CD14-positive monocyte (primary cell): ENCODE results near the gene SCAP. TPM values are rescaled to one million over a fixed set of nuclear protein-coding genes. Genes with fewer than 3 reads are reported as not detected.

Experiments used
- DNase-seq, 3 donors: peaks; one replicate each; pipeline ENCODE4 v3.0.0-alpha.2; 2011 to 2022
- H2AFZ ChIP-seq: 2 replicates; pipeline ENCODE4 v1.6.0; 2012; ENCODE audit warnings: mild to moderate bottlenecking, low read depth, low read length, inconsistent platforms; ENCODE audit not compliant: insufficient read depth, poor library complexity, severe bottlenecking
- H3K27ac ChIP-seq, 2 donors: 1 replicate in 1 of 2; 2 replicates in 1 of 2; pipeline ENCODE4 v1.5.1; 2012 to 2013; ENCODE audit warnings: low read length in 2 of 2, control low read depth in 1 of 2, inconsistent platforms in 1 of 2, low read depth in 1 of 2, mild to moderate bottlenecking in 1 of 2
- H3K27me3 ChIP-seq, 2 donors: one replicate each; pipeline versions ENCODE4 v1.6.0 to v1.6.1; 2011 to 2013; ENCODE audit warnings: low read length in 2 of 2; ENCODE audit not compliant: control insufficient read depth in 2 of 2, insufficient read depth in 2 of 2
- H3K36me3 ChIP-seq, 2 donors: replicated peaks in 1 of 2; 1 replicate in 1 of 2; 2 replicates in 1 of 2; pipeline versions ENCODE4 v1.5.1 to v1.6.1; 2012 to 2013; ENCODE audit warnings: low read length in 2 of 2, control low read depth in 1 of 2, inconsistent platforms in 1 of 2, mild to moderate bottlenecking in 1 of 2; ENCODE audit not compliant: insufficient read depth in 2 of 2, control insufficient read depth in 1 of 2
- H3K4me1 ChIP-seq, 2 donors: 1 replicate in 1 of 2; 2 replicates in 1 of 2; pipeline versions ENCODE4 v1.5.1 to v1.6.1; 2012 to 2013; ENCODE audit warnings: low read length in 2 of 2, control low read depth in 1 of 2, inconsistent platforms in 1 of 2, mild to moderate bottlenecking in 1 of 2, moderate library complexity in 1 of 2; ENCODE audit not compliant: insufficient read depth in 2 of 2, control insufficient read depth in 1 of 2
- H3K4me2 ChIP-seq: replicated peaks from 2 replicates; pipeline ENCODE3; 2012; ENCODE audit warnings: low read length, moderate library complexity, mild to moderate bottlenecking; ENCODE audit not compliant: poor library complexity, severe bottlenecking; ENCODE audit errors: extremely low read depth
- H3K4me3 ChIP-seq, 3 experiments: fragments of 200-600 bp in 1 of 3; sonication (generic) in 1 of 3; replicated peaks in 1 of 3; 1 replicate in 2 of 3; 2 replicates in 1 of 3; pipeline ENCODE4 v1.5.1; 2011 to 2013; ENCODE audit warnings: low read length in 3 of 3, mild to moderate bottlenecking in 3 of 3, control low read depth in 2 of 3, low read depth in 2 of 3, inconsistent platforms in 1 of 3, moderate library complexity in 1 of 3
- H3K79me2 ChIP-seq: 2 replicates; pipeline ENCODE4 v1.6.0; 2012; ENCODE audit warnings: mild to moderate bottlenecking, control low read depth, inconsistent platforms, low read length, moderate library complexity; ENCODE audit not compliant: insufficient read depth
- H3K9ac ChIP-seq: 2 replicates; pipeline ENCODE4 v1.6.0; 2017; ENCODE audit warnings: low read length, mild to moderate bottlenecking; ENCODE audit not compliant: insufficient read depth, poor library complexity, severe bottlenecking
- H3K9me3 ChIP-seq, 2 donors: replicated peaks in 1 of 2; 1 replicate in 1 of 2; 2 replicates in 1 of 2; pipeline versions ENCODE4 v1.5.1 to v1.6.1; 2012 to 2013; ENCODE audit warnings: low read length in 2 of 2, control low read depth in 1 of 2; ENCODE audit not compliant: control insufficient read depth in 1 of 2, insufficient read depth in 1 of 2
- H4K20me1 ChIP-seq: 2 replicates; pipeline ENCODE4 v1.6.0; 2012; ENCODE audit warnings: mild to moderate bottlenecking, low read length, control low read depth, moderate library complexity; ENCODE audit not compliant: insufficient read depth
- H3K27ac Mint-ChIP-seq, 7 donors: one replicate each; pipeline ENCODE4 v1.8.0; 2020; ENCODE audit warnings: mild to moderate bottlenecking in 7 of 7, mixed read lengths in 7 of 7, moderate library complexity in 6 of 7, inconsistent platforms in 2 of 7
- H3K27me3 Mint-ChIP-seq, 3 donors: one replicate each; pipeline ENCODE4 v1.8.0; 2021 to 2022; ENCODE audit warnings: low read depth in 3 of 3, mild to moderate bottlenecking in 3 of 3, mixed read lengths in 3 of 3, moderate library complexity in 3 of 3, inconsistent platforms in 1 of 3
- H3K36me3 Mint-ChIP-seq, 2 donors: one replicate each; pipeline ENCODE4 v1.8.0; 2020; ENCODE audit warnings: mixed read lengths in 2 of 2, inconsistent platforms in 1 of 2, mild to moderate bottlenecking in 1 of 2
- H3K4me1 Mint-ChIP-seq: one replicate; pipeline ENCODE4 v1.8.0; 2020; ENCODE audit warnings: mild to moderate bottlenecking, mixed read lengths
- H3K4me3 Mint-ChIP-seq, 2 donors: one replicate each; pipeline ENCODE4 v1.8.0; 2020; ENCODE audit warnings: mild to moderate bottlenecking in 2 of 2, mixed read lengths in 2 of 2, moderate library complexity in 1 of 2
- H3K9me3 Mint-ChIP-seq, 7 donors: one replicate each; pipeline ENCODE4 v1.8.0; 2020 to 2022; ENCODE audit warnings: mixed read lengths in 7 of 7, mild to moderate bottlenecking in 6 of 7, moderate library complexity in 6 of 7, inconsistent platforms in 2 of 7
- CTCF ChIP-seq: fragments of 200-600 bp; IDR thresholded peaks from one replicate; pipeline ENCODE4 v1.8.0; 2022; ENCODE audit warnings: antibody characterized with exemption, mild to moderate bottlenecking
- WGBS: methylation state at CpG from one replicate; pipeline ENCODE4 v1.1.5; 2013; ENCODE audit warnings: missing lambda C conversion rate; ENCODE audit not compliant: insufficient coverage; 5-methylcytosine and 5-hydroxymethylcytosine counted together
- intact Hi-C, 2 donors: fragments of 100-400 bp; cut with micrococcal nuclease; formaldehyde crosslinking; loops; one replicate each; pipeline versions ENCODE4 v1.15.0 to v1.15.1; 2023
- polyA plus RNA-seq, 3 donors: library from polyadenylated mRNA; depleted of rRNA in 1 of 3; unstranded in 2 of 3; stranded (reverse) in 1 of 3; fragments of 300-500 nt in 2 of 3; fragments of >200 nt in 1 of 3; fragmentation: Illumina TruSeq in 2 of 3; gene quantifications; 1 replicate in 2 of 3; 2 replicates in 1 of 3; pipeline ENCODE4 v1.2.3, GENCODE V29; 2012 to 2021

The SCAP gene
- polyA plus RNA-seq, 3 donors: 26.3 to 27.8 (median 27.7) TPM

GRCh38 chr3:47495111-47495510, 19.4 kb upstream of the SCAP start:
- no peaks in the 10 kb centered on the region for H3K27me3 Mint-ChIP-seq
- 100% methylated on average over 3 of the region's 4 CpGs for WGBS
- intact Hi-C loops: no loop called here

GRCh38 chr3:47491777-47492176, 16.0 kb upstream of the SCAP start:
- intact Hi-C loops: no loop called here
- H3K9me3 ChIP-seq: no peaks in the 10 kb centered on the region
- no peaks in the 10 kb centered on the region for H4K20me1 ChIP-seq
- H3K4me1 ChIP-seq: no peaks in the 10 kb centered on the region
- H3K27ac ChIP-seq: no peak overlapping the region
- no peak overlapping the region for H3K9ac ChIP-seq
- Mint-ChIP-seq H3K27me3 (no peaks in the 10 kb centered on the region), H3K27ac (no peak overlapping the region), H3K36me3 (peaks cover 26 to 32% of the 10 kb centered on the region in 2 donors), H3K4me1 (no peaks in the 10 kb centered on the region), H3K4me3 (no peak overlapping the region), H3K9me3 (no peaks in the 10 kb centered on the region)
- no peak overlapping the region for H3K4me3 ChIP-seq
- 92% methylated on average over 11 of the region's 12 CpGs for WGBS
- H2AFZ ChIP-seq: no peak overlapping the region
- no peak overlapping the region for H3K4me2 ChIP-seq
- no peak for DNase-seq
- peaks cover 17 to 29% of the 10 kb centered on the region in 2 donors for H3K36me3 ChIP-seq
- H3K79me2 ChIP-seq: no peaks in the 10 kb centered on the region
- TF ChIP-seq CTCF: no peak
- no peaks in the 10 kb centered on the region for H3K27me3 ChIP-seq

More at GRCh38 chr3:47495111-47495510, 19.4 kb upstream of the SCAP start:
- Histone ChIP-seq H3K4me1 (no peaks in the 10 kb centered on the region), H3K9me3 (no peaks in the 10 kb centered on the region), H3K27me3 (no peaks in the 10 kb centered on the region), H4K20me1 (no peaks in the 10 kb centered on the region), H2AFZ (no peak overlapping the region), H3K79me2 (no peaks in the 10 kb centered on the region), H3K9ac (no peak overlapping the region), H3K4me2 (no peak overlapping the region), H3K36me3 (peaks cover 40 to 58% of the 10 kb centered on the region in 2 donors), H3K4me3 (no peak overlapping the region), H3K27ac (no peak overlapping the region)
- Mint-ChIP-seq H3K9me3 (no peaks in the 10 kb centered on the region), H3K4me1 (no peaks in the 10 kb centered on the region), H3K36me3 (peaks cover 51 to 59% of the 10 kb centered on the region in 2 donors), H3K4me3 (no peak overlapping the region), H3K27ac (no peak overlapping the region)
- DNase-seq: no peak
- no peak for TF ChIP-seq CTCF
